Limb (tissue), 2 donors: ENCODE results near the gene PGLYRP1.

Source experiments
- DNase-seq, 2 donors: peaks; one replicate each; pipeline ENCODE4 v3.0.0-alpha.2; 2016; ENCODE audit errors: extremely low spot score in 2 of 2

PGLYRP1 gene

DNA sequence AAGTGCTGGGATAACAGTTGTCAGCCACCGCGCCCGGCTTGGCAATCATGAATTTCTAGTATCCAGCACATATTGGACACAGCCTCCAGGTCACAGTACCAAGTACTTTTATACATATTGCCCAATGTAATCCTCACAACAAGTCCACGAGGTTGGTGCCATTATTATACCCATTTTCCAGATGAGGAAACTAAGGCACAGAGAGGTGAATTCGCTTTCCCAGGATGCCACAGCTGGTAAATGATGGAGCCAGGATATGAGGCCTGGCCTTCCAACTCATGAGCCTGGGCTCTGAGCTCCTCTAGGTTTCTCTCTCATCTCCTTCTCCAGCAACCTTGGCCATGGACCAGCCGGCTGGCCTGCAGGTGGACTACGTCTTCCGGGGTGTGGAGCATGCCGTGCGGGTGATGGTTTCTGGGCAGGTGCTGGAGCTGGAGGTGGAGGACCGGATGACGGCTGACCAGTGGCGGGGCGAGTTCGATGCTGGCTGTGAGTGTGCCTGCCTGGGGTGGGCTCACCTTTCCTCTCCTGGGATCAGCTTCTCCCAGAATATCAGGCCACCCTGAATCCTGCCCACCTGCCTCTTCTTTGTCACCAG, 20.1 kb downstream of the PGLYRP1 start:
- no peak for DNase-seq

DNA sequence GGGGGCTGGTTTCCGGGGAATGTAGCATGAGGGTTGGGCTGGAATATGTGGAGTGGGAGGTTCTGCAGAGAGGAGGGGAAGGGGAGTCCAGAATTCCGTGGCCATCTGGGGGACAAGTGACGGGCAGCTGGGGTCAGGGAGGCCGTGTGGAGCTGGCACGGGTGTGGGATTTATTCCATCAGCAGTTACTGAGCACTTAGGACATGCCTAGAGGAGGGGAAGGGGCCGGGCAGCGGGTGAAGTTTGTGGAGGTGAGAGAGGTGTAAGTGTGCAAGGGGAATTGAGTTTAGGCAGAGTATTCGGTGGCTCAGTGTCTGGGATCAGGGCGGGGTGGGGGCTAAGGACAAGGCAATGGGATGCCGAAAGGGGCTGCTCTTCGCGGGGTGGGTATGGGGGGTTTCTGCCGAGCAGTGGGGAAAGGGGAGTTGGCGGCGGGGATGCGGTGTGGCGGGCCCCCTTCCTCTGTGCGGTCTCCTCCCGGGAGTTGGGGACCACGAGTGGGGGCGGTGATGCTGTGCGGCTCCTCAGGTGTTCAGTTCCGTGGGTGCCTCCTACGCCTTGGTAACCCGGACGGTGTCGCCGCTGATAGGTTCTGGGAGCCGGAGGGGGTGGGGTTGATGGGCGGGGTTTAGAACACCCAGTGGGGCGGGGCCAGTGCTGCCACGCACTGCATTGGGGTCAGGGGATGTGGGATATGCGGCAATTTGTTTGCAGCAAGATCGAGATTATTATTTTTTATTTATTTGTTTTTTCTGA, 22.2 kb downstream of the PGLYRP1 start:
- DNase-seq, result peak in 1 of 2 donors; percentile 70

DNA sequence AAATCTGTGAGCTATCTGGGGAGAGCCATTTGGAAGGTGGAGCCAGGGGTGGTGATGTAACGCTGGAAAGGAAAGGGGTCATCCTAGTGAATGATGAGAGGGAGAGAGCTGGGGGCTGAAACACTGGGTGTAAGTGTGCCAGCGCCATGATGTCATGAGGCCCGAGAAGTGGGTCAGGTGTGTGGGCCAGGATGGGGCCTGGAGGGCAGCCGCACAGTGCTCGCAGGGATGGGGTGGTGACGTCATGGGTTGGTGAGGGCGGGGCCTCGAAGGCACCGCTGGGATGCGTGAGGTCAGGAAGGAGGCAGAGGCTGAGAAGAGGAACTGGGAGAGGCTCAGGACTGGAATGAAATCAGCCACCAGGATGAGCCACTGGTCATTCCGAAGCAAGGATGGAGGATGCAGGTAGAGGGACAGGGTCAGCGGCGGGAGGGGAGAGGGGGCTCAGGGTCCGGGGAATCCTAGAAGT, 23.2 kb downstream of the PGLYRP1 start:
- DNase-seq, result peak in 1 of 2 donors; percentile 74

DNA sequence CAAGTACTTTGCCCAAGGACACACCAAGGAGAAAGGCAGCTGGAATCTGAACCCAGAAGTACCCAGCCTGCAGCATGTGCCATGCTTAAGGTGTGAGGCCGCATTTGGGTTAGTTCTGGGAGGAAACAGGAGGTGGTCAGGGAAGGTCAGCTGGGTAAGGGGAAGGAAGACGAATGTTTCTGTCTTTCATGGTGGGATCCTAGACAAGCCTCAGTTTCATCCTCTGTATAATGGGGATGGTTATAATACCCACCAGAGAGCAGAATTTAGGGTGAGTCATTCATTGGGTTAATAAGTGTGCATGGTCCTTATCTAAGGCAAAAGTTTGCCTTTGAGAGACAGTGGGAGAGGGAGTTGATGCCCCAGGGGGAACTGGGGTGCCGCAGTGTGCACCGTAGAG, 24.0 kb downstream of the PGLYRP1 start:
- DNase-seq, result no peak

DNA sequence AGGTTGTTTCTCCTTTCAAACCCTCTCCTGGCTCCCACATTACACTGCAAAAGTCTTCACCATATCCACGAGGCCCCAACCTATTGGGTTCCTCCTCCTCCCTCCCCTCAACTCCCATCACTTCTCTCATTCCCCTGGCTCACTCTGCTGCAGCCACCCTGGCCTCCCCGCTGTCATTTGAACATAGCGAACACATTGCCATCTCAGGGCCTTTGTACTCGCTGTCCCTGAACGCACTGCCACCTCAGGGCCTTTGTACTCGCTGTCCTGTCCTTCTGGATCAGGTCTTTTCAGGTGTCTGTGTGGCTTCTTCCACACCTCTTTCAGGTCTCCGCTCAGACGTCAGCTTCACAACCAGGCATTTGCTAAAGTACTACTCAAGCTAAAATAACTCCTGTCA, 25.9 kb downstream of the PGLYRP1 start:
- no peak for DNase-seq

DNA sequence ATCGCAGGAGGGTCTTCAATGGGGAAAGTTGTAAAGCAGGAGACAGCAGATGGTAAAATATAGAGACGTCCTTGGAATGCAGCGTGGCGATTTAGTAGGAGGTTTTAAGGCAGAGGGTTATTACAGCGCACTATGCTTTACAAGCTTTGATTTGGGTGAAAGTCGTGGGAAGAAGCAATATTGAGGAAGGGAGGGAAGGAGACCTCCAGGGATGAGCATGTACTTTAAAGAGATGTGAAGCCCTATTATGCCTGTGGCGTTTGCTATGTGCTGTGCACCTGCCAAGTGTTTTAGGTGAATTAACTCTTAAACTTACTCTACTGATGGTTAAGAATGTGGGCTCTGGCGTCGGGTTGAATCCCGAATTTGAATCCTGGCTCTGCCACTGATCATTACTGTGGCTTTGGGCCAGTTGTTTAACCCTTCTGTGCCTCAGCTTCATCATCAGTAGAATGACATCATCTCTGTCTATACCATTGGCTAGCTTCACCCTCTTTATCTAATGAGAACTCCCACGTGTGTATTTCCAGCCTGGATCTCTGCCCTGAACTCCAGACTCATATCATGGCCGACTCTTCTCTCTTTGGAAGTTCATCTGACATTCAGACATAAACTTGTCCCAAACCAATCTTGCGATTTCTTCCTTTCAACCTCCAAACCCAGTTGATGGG, 27.0 kb downstream of the PGLYRP1 start:
- DNase-seq, result no peak

DNA sequence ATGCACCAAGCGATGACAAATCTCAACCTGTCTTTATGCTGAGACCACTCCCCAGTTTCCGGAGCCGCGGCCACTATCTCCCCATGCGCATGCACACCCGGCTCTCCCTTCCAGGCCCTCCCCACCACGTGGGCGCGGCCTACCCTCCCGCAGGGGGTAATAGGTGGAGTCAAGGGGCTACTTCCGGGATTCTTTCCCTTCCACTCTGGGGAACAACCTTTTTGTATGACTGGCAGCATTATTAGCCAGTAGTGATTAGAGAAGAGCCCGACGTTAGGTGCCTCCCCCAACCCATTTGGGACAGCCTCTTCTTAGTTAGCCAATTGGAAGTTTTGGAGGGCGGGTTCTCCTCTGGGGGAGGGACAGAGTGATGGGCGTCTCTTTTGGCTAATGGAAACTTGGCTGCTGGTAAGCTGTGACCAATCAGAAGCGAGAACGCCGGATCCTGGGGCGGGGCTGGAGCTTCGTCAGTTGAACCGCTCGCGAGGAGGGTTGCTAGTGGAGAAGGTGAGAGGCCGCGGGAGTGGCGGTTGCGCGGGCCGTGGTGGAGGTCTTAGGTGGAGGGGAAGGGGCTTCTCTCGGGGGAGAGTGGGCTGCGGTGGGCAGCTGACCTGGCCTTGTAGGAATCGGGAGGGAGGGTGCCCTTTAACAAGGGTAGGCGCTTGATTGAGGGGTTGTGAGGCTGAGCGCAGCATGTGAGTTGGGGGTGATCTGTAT, 27.7 kb downstream of the PGLYRP1 start, which contains the start of gene CCDC61:
Gene CCDC61 (plus strand): TSS at position 470 of the 717 bp plus-strand sequence. CDS start 7,552 bp downstream, outside the sequence.
- peak; percentile 97 to 99 for DNase-seq

DNA sequence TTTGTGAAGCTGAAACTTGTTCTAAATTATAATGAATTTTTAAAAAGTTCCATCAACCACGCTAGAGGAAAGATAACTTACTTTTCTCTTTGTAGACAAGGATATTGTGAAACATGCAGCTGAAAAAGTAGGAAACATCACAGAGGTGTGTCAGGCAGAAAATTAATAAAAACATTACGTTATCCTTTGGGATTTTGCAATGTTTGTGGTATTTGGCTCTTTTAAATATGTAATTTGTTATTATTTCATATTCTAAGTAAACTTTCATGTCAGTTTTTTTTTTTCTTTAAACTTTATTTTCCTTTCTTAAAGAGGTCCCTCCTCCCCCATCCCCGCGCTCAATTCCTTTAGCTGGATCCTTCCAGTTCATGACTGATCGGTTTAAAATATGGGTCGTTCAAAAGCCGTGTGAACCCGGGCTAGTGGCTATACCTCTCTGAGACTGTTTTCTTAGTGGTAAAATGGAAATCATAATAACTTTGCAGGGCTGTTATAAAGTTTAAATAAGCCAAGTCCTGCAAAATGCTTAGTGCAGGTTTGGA, 28.3 kb downstream of the PGLYRP1 start:
- no peak for DNase-seq

DNA sequence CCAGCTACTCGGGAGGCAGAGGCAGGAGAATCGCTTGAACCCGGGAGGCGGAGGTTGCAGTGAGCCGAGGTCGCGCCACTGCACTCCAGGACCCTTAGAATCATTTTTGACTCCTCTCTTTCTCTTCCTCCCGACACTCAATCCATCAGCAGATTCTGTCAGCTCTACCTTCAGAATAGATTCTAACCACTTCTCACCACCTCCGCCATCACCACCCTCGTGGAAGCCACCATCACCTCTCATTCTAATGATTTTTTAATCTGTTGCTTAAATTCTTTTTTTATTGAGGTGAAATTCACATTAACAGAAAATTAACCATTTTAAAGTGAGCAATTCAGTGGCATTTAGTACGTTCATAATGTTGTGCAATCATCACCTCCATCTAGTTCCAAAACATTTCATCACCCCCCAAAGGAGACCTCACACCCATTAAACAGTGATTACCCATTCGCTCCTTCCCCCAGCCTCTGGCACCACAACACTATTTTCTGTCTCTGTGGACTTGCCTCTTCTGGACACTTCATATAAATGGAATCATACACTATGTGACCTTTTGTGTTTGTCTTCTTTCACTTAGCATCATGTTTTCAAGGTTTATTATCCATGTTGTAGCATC, 32.6 kb downstream of the PGLYRP1 start:
- no peak for DNase-seq

DNA sequence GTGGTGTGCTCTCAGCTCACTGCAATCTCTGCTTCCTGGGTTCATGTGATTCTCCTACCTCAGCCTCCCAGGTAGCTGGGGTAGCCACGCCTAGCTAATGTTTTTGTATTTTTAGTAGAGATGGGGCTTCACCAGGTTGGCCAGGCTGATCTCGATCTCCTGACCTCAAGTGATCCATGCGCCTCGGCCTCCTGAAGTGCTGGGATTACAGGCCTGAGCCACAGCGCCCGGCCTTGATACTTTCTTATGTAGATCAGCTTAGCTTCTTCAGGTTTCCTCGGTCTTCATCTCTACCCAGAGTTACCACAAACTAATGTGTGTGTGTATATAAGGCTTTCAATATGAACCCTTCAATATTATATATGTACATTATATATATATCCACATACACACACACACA, 37.5 kb downstream of the PGLYRP1 start:
- no peak for DNase-seq

DNA sequence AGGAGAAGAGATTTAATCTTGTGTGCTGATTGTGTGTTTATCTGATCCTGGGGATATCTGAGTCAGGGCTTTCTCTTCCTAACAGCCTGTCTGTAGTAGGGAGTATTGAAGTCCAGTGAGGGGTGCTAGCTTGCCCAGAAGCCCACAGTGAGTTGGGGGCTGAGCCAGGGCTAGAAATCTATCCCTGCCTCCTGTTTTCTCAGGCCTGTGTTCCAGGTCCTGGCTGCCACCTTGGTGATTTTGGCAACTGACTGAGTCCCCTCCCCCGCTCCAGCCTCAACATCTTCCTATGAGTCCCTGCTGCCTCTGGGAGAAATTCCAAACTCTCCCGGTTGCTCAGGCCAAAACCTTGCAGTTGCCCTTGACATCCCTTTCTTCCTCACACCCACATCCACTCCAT, 41.5 kb downstream of the PGLYRP1 start:
- DNase-seq, result peak in 1 of 2 donors; percentile 40

DNA sequence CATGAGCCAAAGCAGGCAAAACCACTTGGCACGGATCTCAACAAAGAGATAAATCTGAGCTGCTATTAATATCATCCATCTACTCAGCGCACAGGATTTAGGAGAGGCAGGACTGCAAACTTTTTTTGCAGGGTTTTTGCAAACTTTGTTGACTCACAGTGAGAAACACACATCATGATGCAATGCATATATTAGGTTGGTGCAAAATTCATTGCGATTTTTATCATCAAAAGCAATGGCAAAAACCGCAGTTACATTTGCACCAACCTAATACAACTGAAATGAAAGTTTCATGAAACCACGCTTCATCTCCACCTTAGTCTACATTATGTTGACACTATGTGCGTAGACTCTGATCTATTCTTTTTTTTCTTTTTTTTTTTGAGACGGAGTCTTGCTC, 44.7 kb downstream of the PGLYRP1 start:
- DNase-seq, result no peak

DNA sequence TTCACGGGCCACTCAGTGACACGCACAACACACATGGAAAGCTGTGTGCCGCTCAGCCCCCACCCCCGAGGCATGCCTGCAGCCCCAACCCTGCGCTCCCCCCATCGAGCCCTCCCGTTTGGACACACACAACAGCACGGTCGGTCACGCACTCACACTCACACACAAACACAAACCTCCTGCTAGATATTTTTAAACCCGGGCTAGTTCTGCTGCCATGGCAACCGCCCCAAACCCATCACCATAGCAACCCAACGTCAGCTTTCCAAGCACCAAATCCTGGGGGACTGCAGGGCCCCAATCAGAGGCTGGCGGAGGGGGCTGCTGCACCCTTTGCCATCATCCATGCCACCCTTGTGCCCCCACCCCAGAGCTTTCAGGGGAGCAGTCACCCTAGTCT, 46.7 kb downstream of the PGLYRP1 start:
- DNase-seq, result peak in 1 of 2 donors; percentile 77

DNA sequence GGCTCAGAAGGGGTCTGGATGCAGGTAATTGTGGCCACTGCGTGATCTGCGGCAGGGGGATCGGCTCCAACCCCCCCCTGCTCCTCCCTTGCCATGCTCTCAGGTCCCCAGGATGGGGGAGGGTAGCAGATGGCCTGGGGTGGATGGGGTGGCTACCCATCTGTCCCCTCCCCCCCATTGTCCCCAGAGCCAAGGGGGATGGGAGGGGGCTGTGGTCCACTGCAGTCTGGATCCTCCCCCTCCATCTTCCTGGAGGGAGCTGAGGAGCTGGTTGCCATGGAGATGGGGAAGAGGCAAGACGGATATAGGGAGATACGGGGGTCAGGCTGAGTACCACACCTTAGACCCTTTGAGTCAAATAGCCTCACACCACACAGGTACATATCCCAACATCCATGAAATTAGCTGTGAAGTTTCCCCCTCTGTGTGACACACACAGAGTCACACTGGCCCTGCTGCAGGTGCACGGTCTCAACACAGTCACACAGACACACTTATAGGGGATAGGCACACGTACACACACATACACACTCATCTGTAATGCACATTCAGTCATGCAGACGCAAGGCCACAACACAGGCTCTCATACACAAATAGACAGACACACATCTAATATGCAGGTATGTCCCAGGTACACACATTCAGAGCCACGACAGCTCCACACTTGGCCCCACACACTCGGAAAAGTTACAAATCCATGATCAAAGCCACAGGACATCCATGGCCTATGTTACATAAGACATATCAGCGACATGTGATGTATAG, 47.4 kb downstream of the PGLYRP1 start:
- DNase-seq, result peak in 1 of 2 donors; percentile 43

DNA sequence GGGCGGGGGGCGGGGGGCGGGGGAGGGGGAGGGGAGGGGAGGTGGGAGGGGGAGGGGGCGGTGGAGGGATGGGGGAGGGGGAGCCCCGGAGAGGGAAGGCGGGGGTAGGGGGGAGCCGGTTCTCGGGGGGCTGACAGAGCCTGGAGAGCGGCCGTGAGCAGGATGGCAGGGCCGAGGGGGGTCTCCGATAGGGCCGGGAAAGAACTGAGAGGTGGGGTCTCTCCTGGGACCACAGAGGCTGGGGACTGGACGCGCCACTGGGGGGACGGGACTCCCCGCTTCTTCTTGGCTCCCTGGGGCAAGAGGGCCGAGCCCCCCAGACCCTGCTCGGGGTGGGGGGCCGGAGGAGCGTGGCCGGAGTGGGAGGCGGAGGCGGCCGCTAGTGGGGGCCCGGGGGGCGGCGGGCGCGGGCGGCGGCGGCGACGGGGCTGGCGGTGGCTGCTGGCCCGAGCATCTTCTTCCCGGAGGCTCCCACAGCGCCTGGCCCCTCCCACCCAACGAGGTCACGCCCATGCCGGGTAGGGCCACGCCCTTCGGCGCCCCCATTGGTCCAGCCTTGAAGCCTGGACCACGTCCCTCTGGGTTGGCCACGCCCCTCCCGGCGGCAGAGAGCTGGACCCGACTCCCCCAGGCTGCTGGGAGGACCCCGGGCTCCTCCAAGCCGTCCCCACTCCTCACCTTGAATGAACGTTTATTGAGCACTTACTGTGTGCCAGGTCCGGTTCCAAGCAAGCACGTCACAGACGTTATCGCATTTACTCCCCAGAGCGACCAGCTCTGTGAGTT, 49.1 kb downstream of the PGLYRP1 start, which contains the start of gene NOVA2:
Gene NOVA2 (minus strand): TSS at position 313 of the 786 bp plus-strand sequence. CDS start 514 bp downstream, outside the sequence.
- DNase-seq, result peak in 1 of 2 donors; percentile 90

DNA sequence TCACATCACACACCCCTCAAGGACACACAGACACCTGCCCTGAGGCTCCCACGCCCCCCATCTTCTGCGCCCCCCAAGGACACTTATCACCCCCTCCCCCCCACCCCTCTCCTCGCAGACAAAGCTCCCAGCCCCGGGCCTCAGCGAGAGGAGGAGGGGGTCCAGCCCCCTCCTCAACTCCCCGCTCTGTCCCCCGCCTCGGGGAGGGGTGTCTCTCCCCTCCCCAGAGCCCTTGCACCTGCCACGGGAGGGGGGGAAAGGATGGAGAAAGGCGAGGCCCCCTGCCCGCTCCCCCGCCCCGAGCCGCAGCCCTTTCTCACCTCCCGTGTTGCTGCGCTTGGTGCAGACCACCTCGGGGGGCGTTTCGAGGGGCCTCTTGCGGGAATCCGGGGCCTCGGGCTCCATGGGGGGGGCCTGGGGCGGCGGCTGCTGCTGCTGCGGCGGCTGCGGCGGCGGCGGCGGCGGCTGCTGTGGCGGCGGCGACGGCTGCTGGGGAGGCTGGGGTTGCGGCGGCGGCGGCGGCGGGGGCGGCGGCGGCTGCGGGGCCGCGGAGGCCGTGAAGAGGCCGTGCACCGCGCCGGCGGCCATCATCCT, 49.8 kb downstream of the PGLYRP1 start:
- peak in 1 of 2 donors; percentile 68 for DNase-seq

DNA sequence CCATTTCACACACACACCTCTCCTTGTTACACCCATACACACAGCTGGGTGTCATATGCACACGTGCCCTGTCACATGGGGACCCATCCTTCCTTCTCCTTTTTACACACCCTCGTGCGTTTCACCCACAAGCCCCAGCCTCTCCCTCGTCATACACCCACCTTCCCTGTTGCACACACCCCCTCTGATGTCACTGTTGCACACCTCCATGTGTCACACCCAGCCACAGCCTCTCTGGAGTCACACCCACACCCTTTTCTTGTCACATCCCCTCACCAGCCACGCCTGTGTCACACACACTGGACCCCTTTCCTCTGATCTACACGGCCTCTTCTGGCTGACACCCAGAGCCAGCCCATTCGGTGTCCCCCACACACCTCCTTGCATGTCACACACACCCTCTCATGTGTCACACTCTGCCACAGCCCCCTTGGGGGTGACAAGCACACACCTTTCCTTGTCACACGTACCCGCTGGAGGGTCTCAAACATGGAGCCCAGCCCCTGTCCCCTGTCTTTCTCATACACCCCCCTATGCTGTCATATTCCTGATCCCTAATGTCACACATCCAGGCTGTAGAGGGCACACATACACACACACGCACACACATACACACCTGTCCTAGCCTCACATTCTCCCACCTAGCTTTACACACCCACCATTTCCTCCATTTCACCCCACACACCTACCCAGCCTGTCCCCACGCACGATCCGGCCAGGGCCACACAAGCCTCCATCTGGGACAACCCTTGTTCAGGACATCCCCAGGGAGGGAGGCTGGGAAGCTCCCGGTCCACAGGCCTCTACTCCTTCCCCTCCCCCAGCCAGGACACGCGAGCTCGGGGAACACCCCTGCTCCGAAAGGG, 50.5 kb downstream of the PGLYRP1 start:
- DNase-seq, result peak in 1 of 2 donors; percentile 51
